Measurements from ENCODE around the gene SPSB1. TPM values are rescaled to one million over a fixed set of nuclear protein-coding genes. Genes with fewer than 3 reads are reported as not detected.
A peak's percentile ranks its signal among the peaks of the same experiment; 100 is the strongest.
"Not testable (repeated sequence)": the region's sequence is repeated elsewhere in the genome, so short reads cannot be mapped to it uniquely, and the experiment has no call there.

SPSB1 gene
- total RNA-seq, 1 donor from 2014 or later, result 17.6 TPM

DNA sequence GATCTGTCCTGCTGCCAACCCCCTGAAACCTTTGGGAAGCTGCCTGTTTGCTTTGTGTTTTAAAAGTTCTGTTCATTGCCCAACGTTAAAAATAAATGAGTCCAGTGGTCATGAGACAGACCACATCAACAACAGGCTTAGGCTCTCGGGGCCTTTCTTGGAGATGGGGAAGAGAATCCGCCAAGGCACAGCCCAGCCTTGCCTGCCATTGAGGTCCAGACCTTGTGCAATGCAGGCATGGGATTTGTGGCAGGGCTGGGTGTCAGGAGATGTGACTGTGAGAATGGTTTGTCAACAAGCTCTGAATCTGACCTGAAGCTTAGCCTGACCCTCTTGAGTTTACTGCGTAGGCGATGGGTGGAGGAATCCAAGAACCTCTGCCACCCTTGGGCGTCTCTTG, 4.2 kb downstream of the SPSB1 start:
- TF ChIP-seq, protein P1, sequence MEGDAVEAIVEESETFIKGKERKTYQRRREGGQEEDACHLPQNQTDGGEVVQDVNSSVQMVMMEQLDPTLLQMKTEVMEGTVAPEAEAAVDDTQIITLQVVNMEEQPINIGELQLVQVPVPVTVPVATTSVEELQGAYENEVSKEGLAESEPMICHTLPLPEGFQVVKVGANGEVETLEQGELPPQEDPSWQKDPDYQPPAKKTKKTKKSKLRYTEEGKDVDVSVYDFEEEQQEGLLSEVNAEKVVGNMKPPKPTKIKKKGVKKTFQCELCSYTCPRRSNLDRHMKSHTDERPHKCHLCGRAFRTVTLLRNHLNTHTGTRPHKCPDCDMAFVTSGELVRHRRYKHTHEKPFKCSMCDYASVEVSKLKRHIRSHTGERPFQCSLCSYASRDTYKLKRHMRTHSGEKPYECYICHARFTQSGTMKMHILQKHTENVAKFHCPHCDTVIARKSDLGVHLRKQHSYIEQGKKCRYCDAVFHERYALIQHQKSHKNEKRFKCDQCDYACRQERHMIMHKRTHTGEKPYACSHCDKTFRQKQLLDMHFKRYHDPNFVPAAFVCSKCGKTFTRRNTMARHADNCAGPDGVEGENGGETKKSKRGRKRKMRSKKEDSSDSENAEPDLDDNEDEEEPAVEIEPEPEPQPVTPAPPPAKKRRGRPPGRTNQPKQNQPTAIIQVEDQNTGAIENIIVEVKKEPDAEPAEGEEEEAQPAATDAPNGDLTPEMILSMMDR (IDR thresholded peaks at IDR 0.05; ENCODE audit: insufficient read depth, low read length, severe bottlenecking), result no peak
- DNase-seq (ENCODE audit: low read depth) (no peak), FAIRE-seq (no peak)
- H3K27me3 ChIP-seq (ENCODE audit: control insufficient read depth, insufficient read depth, low read length), result no peaks in the 10 kb centered on the region
- peaks cover 9% of the 10 kb centered on the region for H3K36me3 ChIP-seq (ENCODE audit: control insufficient read depth, insufficient read depth, low read length)
- H3K4me3 ChIP-seq (ENCODE audit: low read depth, low read length), result no peak overlapping the region

DNA sequence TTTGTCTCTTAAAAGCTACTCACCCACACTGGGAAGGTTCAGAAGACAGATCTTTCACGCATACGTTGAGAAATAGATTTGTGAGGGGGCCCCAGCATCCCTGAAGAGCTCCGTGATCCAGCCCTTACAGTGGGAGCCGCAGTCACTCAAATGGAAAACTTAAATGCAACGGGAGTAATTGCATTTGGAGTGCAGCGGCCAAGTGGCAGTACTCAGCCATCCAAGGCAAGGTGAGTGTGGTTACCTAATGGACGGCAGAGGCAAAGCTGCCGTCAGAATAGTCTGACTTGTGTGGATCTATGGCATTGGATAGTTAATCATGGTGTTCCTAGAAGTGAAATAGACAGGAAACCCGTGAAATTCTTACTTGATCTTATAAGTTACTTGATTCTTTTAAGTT, 5.1 kb downstream of the SPSB1 start:
- Histone ChIP-seq H3K36me3 (ENCODE audit: control insufficient read depth, insufficient read depth, low read length) (peaks cover 9% of the 10 kb centered on the region), H3K27me3 (ENCODE audit: control insufficient read depth, insufficient read depth, low read length) (no peaks in the 10 kb centered on the region), H3K4me3 (ENCODE audit: low read depth, low read length) (no peak overlapping the region)
- TF ChIP-seq, protein P1 (IDR thresholded peaks at IDR 0.05; ENCODE audit: insufficient read depth, low read length, severe bottlenecking), result no peak
- DNase-seq (ENCODE audit: low read depth) (no peak), FAIRE-seq (no peak)

DNA sequence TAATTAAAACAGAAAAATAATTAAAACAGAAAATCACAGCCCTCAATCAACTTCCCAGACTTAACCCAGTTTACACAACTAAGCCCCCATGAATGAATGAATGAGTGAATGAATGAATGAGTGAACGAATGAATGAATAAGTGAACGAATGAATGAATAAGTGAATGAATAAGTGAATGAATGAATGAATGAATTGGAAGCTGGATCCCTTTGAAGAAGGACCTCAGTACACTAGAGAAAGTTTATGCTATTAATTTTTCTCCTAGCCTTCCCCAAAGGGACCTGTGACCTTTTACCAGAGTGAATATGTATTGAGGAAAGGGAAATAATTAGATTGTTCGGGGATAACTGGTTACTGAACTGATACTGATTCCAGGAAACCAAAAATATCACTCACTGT, 5.6 kb downstream of the SPSB1 start:
- FAIRE-seq, result no peak
- TF ChIP-seq, protein P1 (IDR thresholded peaks at IDR 0.05; ENCODE audit: insufficient read depth, low read length, severe bottlenecking), result no peak
- no peaks in the 10 kb centered on the region for H3K27me3 ChIP-seq (ENCODE audit: control insufficient read depth, insufficient read depth, low read length)
- peaks cover 9% of the 10 kb centered on the region for H3K36me3 ChIP-seq (ENCODE audit: control insufficient read depth, insufficient read depth, low read length)
- DNase-seq (ENCODE audit: low read depth), result no peak
- H3K4me3 ChIP-seq (ENCODE audit: low read depth, low read length), result no peak overlapping the region

DNA sequence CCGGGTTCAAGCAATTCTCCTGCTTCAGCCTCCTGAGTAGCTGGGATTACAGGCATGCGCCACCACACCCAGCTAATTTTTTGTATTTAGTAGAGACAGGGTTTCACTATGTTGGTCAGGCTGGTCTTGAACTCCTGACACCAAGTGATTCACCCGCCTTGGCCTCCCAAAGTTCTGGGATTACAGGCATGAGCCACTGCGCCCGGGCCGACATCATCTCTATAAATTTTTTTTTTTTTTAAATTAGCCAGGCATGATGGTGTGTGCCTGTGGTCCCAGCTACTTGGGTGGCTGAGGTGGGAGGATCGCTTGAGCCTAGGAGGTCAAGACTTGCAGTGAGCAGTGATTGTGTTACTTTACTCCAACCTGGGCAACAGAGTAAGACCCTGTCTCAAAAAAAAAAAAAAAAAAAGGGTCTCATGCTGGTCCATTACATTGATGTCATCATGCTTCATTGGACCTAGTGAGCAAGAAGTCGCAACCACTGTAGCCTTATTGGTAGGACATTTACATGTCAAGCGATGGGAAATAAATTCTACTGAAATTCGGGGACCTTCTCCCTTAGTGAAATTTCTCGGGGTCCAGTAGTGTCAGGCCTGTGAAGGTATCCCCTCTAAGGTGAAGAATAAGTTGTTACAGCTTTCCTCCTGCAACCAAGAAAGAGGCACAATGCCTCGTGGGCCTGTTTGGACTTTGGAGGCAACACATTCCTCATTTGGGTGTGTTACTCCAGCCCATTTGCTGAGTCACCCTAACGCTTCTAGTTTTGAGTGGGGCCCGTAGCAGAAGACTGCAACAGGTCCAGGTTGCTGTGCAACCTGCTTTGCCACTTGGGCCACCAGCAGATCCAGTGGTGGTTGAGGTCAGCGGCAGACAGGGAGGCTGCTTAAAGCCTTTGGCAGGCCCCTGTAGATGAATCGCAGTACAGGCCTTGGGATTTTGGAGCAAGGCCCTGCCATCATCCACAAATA, 7.2 kb downstream of the SPSB1 start:
- H3K36me3 ChIP-seq (ENCODE audit: control insufficient read depth, insufficient read depth, low read length); H3K4me3 ChIP-seq (ENCODE audit: low read depth, low read length); H3K27me3 ChIP-seq (ENCODE audit: control insufficient read depth, insufficient read depth, low read length): not testable (repeated sequence)
- peak; percentile 84 for DNase-seq (ENCODE audit: low read depth)
- peak; percentile 13 for FAIRE-seq

DNA sequence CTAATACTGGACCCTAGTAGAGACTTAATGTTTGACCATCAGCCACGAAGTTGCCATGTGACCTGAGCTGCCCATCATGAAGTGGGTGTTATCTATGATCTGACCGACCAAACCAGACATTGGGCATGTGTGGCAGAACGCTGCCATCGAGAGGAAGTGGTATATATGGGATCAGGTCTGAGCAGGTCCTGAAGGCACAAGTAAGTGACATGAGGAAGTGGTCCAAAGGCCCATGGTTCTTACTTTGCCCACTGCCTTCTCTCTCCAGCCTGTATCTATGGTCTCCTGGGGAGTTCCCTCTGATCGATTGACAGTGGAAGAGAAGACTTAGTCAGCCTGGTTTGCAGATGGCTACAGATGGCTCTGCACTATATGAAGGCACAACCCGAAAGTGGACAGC, 7.9 kb downstream of the SPSB1 start:
- TF ChIP-seq, protein P1 (IDR thresholded peaks at IDR 0.05; ENCODE audit: insufficient read depth, low read length, severe bottlenecking), result no peak
- FAIRE-seq (no peak), DNase-seq (ENCODE audit: low read depth) (no peak)
- Histone ChIP-seq H3K4me3 (ENCODE audit: low read depth, low read length) (no peak overlapping the region), H3K36me3 (ENCODE audit: control insufficient read depth, insufficient read depth, low read length) (peaks cover 10% of the 10 kb centered on the region), H3K27me3 (ENCODE audit: control insufficient read depth, insufficient read depth, low read length) (no peaks in the 10 kb centered on the region)

DNA sequence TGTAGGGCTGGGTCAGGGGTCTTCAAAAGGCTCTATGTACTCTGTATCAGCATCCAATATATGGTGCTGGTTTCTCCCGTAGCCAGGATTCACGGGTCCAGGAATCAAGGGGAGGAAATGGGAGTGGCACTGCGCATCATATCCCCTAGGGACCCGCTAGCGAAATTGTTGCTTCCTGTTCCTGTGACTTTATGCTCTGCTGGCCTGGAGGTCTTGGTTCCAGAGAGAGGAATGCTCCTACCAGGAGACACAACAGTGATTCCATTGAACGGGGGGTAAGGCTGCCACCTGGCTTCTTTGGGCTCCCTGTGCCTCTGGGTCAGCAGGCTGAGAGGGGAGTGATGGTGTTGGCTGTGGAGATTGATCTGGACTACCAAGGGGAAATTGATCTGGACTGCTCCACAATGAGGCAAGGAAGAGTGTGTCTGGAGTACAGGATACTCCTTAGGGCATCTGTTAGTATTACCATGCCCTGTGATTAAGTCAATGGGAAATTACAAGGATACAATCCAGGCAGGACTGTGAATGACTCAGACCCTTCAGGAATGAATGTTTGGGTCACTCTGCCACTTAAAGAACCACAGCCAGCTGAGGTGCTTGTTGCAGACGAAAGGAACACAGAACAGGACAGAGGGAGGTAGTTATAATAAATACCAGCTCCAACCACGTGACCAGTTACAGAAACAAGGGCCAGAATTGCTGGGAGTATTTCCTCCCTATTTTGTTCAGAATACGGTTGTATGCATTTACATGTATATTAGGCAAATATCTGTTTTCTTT, 10.2 kb downstream of the SPSB1 start:
- H3K36me3 ChIP-seq (ENCODE audit: control insufficient read depth, insufficient read depth, low read length), result peaks cover 6% of the 10 kb centered on the region
- TF ChIP-seq, protein P1 (IDR thresholded peaks at IDR 0.05; ENCODE audit: insufficient read depth, low read length, severe bottlenecking), result no peak
- H3K27me3 ChIP-seq (ENCODE audit: control insufficient read depth, insufficient read depth, low read length), result no peaks in the 10 kb centered on the region
- H3K4me3 ChIP-seq (ENCODE audit: low read depth, low read length), result no peak overlapping the region
- DNase-seq (ENCODE audit: low read depth), result peak; percentile 92
- no peak for FAIRE-seq
